HG03045 (cell line): Measurements from ENCODE around the gene FGF18.

Source experiments
- ATAC-seq: cut with Tn5 transposase; IDR thresholded peaks from one replicate; pipeline ENCODE4 v1.9.1; 2021; ENCODE audit warnings: mild to moderate bottlenecking, moderate library complexity; ENCODE audit not compliant: unreplicated experiment

The FGF18 gene

GRCh38 chr5:171464829-171465228 lies 45.4 kb downstream of the FGF18 start:
- no peak for ATAC-seq

DNA sequence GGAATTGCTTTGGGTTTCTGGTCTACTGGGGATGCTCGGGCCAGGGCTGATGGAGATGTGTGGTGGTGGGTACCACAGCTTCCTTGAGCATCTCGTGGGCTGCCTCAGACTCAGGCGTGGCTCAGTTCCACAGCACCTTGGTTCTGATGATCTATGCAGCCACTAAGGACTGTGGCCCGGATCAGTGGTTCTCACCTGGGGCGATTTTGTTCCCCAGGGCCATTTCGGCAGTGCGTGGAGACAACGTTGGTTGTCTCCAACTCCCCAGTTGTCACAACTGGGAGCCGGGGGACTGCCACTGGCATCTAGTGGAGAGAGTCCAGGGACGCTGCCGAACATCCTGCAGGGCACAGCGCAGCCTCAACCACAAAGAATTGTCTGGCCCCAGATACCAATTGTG lies 47.7 kb downstream of the FGF18 start:
- ATAC-seq, result no peak

DNA sequence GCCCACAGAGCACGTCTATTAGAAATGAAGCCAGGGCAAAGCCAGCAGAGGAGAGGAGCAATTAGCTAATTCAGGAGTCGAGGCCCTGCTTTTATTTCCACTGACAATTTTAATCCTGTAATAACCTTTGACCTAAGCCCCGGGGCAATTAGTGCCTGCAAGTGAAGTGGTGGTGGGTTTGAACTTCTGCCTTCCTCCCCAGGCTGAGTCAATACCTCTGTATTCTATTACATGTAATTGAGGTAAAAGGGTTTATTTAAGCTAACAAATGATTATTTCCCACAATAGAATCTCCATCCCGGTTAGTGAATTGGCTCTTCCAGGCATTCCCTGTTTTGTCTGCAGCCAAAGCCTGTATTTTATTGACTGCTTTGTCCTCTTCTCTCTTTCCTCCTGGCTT lies 49.9 kb downstream of the FGF18 start:
- ATAC-seq, result no peak

GRCh38 chr5:171470420-171470819 lies 51.0 kb downstream of the FGF18 start:
- no peak for ATAC-seq

DNA sequence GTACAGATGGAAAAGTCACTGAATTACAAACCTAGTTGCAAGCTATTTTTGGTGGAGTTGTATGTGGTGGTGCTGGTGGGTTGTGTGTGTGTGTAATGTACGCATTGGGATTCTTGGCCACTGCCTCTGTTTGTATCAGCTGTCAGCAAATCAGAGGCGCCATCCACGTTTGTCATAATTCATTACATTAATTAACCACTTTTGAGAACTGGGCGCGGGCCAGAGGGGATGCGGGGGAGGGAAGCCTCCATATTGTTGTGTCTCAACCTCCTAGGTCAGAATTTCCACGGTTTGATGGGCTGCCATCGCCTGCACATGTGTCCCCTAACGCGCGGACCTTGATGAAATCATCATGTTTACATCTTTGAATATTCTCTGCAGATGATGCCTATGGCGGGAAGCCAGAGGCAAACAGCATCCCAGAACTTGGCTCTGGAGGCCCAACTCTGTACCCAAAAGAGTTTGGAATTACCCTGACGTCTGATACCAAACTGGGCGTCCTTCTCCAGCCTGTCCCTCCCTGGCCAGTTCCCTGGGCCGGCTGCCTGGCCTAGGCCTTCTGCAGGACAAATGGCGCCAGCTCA lies 54.9 kb downstream of the FGF18 start:
- no peak for ATAC-seq

DNA sequence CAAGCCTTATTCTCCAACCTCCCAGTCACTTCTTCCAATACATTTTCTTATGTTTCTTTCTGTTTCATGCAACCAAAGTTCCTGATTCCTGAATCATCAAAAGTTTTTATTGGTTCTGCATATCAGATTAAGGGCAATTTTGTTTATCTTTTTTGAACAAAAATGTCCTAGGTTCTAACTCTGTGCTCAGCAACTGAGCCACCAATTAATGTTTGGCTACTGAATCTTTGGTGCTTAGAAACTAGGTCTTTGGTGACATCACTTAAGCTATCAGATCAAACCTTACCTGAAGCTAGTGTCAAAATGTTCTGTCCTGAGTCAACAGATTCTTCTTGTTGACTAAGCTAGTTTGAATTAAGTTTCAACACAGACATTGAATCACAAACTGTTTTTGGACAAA lies 56.1 kb downstream of the FGF18 start:
- no peak for ATAC-seq

- no peak for ATAC-seq
These were observed 57.3 kb downstream of the FGF18 start for GRCh38 chr5:171476701-171477100.

DNA sequence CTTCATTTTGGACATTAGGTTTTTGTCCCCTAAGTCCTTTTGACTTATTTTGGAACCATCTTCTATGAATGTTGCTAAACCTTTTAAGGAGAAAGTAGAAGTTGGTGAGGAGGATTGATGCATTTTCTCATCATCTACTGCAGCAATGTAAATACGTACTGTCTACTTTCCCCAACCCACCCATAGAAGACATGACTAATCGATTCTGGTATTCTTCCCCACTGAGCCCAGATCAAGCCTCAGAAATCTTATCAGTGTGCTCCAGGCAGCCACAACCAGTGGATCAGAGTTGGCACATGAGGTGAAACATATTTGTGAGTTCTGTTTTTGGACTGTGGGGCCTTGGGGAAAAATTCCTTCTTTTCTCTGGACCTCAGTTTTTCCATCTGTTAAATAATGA lies 57.7 kb downstream of the FGF18 start:
- ATAC-seq, result no peak

- no peak for ATAC-seq
These were observed 58.2 kb downstream of the FGF18 start for GRCh38 chr5:171477666-171478065.

DNA sequence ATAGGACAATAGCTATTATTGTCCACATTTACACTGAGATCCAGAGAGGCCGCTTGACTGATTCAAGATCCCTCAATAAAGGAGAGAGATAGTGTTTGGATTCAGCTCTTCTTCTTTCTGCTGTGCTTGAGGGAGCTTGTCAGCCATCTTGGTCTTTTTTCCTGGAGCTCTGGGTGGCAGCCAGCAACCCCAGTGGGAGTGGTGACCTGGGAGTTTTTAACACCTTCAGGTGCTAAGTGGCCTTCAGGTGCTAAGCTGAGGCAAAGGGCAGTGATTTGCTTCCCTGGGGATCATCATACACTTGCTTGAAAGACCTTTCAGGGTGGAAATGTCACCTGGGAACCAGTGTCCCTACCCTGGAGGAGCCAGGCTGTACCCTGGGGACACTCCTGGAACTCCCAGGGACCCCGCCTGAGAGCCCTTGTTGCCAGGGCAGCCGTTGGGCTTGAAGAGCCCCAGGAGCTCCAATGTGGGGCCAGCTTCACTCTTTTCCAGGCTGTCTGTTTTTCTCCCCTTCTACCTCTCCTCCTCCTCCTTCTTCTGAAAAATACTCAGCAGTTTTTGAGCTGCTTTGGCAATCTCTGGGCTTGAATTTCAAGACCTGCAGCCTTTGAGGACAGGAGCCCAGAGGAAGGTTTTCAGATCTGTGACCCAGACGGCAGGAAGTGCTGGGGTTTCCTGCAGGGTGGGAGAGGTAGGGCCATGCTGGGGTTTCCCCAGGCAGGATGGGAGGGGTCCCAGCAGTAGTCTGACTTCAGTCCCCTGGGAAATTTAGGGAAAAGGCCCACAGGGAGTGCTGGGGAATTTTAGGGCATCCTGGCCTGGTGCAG lies 59.7 kb downstream of the FGF18 start:
- ATAC-seq, result no peak

- ATAC-seq, result no peak
These were observed 60.3 kb downstream of the FGF18 start for GRCh38 chr5:171479776-171480125.

- no peak for ATAC-seq
These were observed 60.8 kb downstream of the FGF18 start for GRCh38 chr5:171480239-171480638.

- ATAC-seq, result no peak
These were observed 62.4 kb downstream of the FGF18 start for GRCh38 chr5:171481571-171482433.

GRCh38 chr5:171482434-171482730 lies 62.9 kb downstream of the FGF18 start:
- ATAC-seq, result no peak

DNA sequence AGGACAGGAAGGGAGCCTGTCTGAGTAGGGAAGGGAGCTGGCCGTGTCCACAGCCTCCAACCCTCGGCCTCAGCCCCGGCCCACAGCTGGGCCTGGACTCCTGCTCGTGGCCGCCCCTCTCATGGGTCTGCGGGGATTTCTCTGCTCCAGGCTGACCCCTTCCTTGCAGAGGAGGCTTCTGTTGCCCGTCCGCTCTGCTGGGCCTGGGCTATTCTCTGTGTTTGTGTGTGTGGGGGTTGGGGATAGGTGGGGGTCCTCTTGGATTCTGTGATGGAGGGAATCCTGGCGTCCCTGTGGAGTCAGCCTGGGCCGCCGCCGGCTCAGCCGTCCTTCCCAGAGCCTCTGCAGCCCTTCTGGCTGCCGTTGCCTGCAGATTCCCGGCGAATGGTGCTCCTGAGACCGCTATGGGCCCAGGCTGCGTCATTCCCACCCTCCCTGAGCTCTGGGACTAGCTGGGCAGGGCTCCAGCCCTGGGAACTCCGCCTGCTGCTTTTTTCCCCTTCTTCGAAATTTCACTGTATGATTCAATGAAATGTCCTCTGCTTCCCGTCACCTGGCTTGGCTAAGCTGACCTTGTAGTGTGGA lies 64.2 kb downstream of the FGF18 start:
- ATAC-seq, result no peak

DNA sequence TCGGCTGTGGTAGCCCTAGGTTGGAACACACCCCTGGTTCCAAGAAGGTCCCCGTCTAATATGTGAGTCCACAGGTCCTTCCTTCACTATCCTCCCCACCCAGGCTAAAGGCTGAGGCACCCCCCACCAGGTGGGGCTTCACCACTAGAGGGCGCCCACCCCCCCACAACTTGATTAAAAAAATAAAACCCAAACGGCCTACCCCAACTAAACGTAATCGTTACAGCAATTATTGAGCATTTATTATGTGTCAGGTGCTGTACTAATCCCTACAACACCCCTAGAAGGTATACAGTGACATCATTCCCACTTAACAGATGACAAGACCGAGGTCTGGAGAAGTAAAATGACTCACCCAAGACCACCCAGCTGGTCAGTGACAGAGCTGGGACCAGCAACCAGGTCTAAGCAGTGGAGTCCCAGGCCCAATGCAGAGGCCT lies 65.0 kb downstream of the FGF18 start:
- ATAC-seq, result no peak

GRCh38 chr5:171485668-171486067 lies 66.2 kb downstream of the FGF18 start:
- no peak for ATAC-seq

DNA sequence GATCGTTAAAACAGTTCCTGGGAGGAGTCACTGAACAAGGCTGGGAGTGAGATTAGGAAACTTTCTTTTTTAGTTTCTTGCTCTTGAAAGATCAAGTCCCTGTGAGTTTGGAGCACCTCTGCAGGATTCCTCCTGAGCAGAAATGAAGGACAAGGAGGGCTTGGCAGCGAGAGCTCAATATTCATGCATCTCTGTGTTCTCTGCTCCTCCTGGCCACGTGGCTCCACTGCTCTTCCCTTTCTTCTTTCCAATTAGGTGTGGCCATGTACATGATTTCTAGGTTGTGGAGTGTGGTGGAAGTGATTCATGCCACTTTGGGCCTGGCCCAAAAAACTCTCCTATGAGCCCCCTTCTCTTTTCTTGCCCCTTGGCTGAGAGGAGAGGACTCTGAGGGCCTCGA lies 67.2 kb downstream of the FGF18 start:
- ATAC-seq, result no peak

DNA sequence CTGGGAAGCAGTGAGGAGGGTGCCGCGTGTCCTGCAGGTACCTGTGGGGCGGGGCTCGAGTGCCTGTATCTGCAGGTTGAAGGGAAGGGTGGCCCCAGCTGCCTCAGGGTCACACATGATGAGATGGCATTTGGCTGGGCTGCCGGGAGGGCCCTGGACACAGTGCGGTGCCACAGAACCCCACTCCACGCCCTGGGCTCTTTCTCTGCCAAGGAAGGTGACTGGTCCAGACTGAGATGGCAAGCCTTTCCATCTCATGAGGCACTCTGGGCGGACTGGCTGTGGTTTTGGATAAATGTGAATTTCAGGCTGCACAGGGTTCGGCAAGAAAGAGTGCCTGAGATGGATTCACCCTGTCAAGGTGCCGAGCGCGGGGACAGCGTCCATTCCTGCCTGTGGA lies 69.4 kb downstream of the FGF18 start:
- no peak for ATAC-seq

- ATAC-seq, result no peak
These were observed 73.3 kb downstream of the FGF18 start for GRCh38 chr5:171492781-171493180.

- ATAC-seq, result no peak
These were observed 74.4 kb downstream of the FGF18 start for GRCh38 chr5:171493646-171494393.
